ENCODE results near the gene EXOC1L.
"Not testable (repeated sequence)": the region's sequence is repeated elsewhere in the genome, so short reads cannot be mapped to it uniquely, and the experiment has no call there.

EXOC1L gene

GRCh38 chr4:55838952-55839351 is 19.4 kb downstream of the EXOC1L start:
- no peak for DNase-seq

GRCh38 chr4:55840956-55841355 is 21.4 kb downstream of the EXOC1L start:
- no peak for DNase-seq

- not testable (repeated sequence) for DNase-seq
These were observed 22.0 kb downstream of the EXOC1L start for GRCh38 chr4:55841373-55842239.

- DNase-seq, result not testable (repeated sequence)
These were observed 22.7 kb downstream of the EXOC1L start for GRCh38 chr4:55842312-55842711.

- DNase-seq, result no peak
These were observed 30.1 kb downstream of the EXOC1L start for GRCh38 chr4:55849724-55850123.

GRCh38 chr4:55851885-55852284 is 32.3 kb downstream of the EXOC1L start:
- DNase-seq, result no peak

GRCh38 chr4:55853484-55854046 is 34.0 kb downstream of the EXOC1L start, which contains the start of gene EXOC1:
TSS of gene EXOC1 (plus strand) at chr4:55853648. CDS start at chr4:55858324, 4,676 bp downstream.
- peak; percentile 76 for DNase-seq

GRCh38 chr4:55854129-55854528 is 34.5 kb downstream of the EXOC1L start:
- no peak for DNase-seq

GRCh38 chr4:55857586-55857985 is 38.0 kb downstream of the EXOC1L start:
- no peak for DNase-seq

GRCh38 chr4:55859711-55860110 is 40.1 kb downstream of the EXOC1L start:
- DNase-seq, result no peak

GRCh38 chr4:55864577-55865223 is 45.1 kb downstream of the EXOC1L start:
- no peak for DNase-seq

- DNase-seq, result no peak
These were observed 45.7 kb downstream of the EXOC1L start for GRCh38 chr4:55865228-55865806.

GRCh38 chr4:55866290-55866907 is 46.8 kb downstream of the EXOC1L start:
- DNase-seq, result no peak

- DNase-seq, result peak; percentile 0
These were observed 47.5 kb downstream of the EXOC1L start for GRCh38 chr4:55866973-55867574.

GRCh38 chr4:55868581-55869090 is 49.0 kb downstream of the EXOC1L start:
- DNase-seq, result no peak

- DNase-seq, result no peak
These were observed 51.8 kb downstream of the EXOC1L start for GRCh38 chr4:55871299-55871800.

- no peak for DNase-seq
These were observed 55.2 kb downstream of the EXOC1L start for GRCh38 chr4:55874831-55875230.

- DNase-seq, result no peak
These were observed 56.8 kb downstream of the EXOC1L start for GRCh38 chr4:55876387-55876786.

GRCh38 chr4:55879224-55879623 is 59.6 kb downstream of the EXOC1L start:
- DNase-seq, result no peak

GRCh38 chr4:55880652-55881280 is 61.2 kb downstream of the EXOC1L start:
- no peak for DNase-seq

- no peak for DNase-seq
These were observed 64.7 kb downstream of the EXOC1L start for GRCh38 chr4:55884093-55884850.
